AG04449 (cell line): ENCODE measurements around the gene MFSD1.
"Not testable (repeated sequence)": the region's sequence is repeated elsewhere in the genome, so short reads cannot be mapped to it uniquely, and the experiment has no call there.

Experiments used
- CTCF ChIA-PET: fragments of 350-600 bp; formaldehyde crosslinking; extraction: SDS; loops from one replicate; lab custom pipeline; 2021; ENCODE audit warnings: antibody characterized with exemption; lab: Yijun Ruan, JAX
- POLR2A ChIA-PET: fragments of 400-600, 350-600 bp; formaldehyde crosslinking; extraction: SDS; loops from one replicate; lab custom pipeline; 2020; ENCODE audit warnings: antibody characterized with exemption, inconsistent platforms; lab: Yijun Ruan, JAX
- DNase-seq: peaks from one replicate; pipeline ENCODE4 v3.0.0-alpha.2; 2010; ENCODE audit warnings: low read depth, low spot score
- H3K4me3 ChIP-seq: 2 replicates; pipeline ENCODE4 v1.5.1; 2011; ENCODE audit warnings: low read depth, mild to moderate bottlenecking, control low read depth, low read length
- TF ChIP-seq, protein P1 (sequence below): IDR thresholded peaks from one replicate; pipeline ENCODE4 v1.5.1; 2011; ENCODE audit warnings: mild to moderate bottlenecking, moderate library complexity, low read length, control low read depth, inconsistent platforms; ENCODE audit not compliant: insufficient read depth; ENCODE audit errors: missing control alignments

Gene MFSD1

DNA sequence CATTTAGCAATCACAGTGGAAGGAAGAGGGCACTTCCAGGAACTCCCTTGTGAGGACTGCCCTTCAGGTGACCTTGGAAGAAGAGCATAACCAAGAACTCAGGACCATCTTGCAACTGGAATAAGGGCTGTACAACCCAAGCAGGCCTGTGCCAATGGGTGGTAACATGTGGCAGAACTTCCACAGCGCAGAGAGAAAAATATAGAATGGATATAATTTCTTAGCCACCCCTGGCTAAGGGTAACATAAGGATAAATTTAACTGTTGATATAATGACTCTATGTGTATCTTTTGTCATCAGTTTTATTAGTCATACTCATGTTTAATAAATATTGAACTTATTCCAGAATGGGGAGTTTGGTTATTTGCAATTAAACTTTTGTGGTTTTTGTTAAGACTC is 13.4 kb upstream of the MFSD1 start:
- ChIA-PET POLR2A (no interaction called here), CTCF (interaction anchor here (1.2 to 11.0 kb wide), 20 partner anchors 8 to 1182 kb away, joined by 3 to 436 read pairs (median 16); partner anchors contain the start of genes GFM1, LXN and MFSD1)
- TF ChIP-seq, protein P1, sequence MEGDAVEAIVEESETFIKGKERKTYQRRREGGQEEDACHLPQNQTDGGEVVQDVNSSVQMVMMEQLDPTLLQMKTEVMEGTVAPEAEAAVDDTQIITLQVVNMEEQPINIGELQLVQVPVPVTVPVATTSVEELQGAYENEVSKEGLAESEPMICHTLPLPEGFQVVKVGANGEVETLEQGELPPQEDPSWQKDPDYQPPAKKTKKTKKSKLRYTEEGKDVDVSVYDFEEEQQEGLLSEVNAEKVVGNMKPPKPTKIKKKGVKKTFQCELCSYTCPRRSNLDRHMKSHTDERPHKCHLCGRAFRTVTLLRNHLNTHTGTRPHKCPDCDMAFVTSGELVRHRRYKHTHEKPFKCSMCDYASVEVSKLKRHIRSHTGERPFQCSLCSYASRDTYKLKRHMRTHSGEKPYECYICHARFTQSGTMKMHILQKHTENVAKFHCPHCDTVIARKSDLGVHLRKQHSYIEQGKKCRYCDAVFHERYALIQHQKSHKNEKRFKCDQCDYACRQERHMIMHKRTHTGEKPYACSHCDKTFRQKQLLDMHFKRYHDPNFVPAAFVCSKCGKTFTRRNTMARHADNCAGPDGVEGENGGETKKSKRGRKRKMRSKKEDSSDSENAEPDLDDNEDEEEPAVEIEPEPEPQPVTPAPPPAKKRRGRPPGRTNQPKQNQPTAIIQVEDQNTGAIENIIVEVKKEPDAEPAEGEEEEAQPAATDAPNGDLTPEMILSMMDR: no peak
- DNase-seq: no peak
- H3K4me3 ChIP-seq: no peak overlapping the region

DNA sequence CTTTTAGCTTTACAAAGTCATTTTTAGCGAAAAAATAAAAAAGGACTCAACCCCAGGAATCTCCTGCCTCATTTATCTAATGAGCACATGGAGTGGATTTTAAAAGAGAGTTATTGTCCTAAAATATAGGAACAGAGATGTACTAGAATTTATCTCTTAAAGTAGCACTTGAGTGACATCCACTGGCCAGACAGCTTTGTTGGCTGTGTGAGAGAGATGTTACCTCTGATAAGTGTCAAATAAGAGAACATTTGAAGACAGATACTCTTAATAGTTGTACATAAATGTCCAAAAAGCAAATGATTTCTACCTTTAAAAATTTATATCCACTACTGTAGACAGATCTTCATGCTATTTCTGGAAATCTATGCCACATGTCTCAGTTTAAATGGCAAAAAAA is 12.3 kb upstream of the MFSD1 start:
- CTCF ChIA-PET: interaction anchor here (0.7 to 11.0 kb wide), 51 partner anchors 9 to 1256 kb away, joined by 3 to 436 read pairs (median 6); partner anchors contain the start of genes GFM1, LXN, MFSD1 and MLF1
- DNase-seq: no peak
- H3K4me3 ChIP-seq: no peak overlapping the region
- TF ChIP-seq, protein P1: peak; percentile 52
- POLR2A ChIA-PET: interaction anchor here (0.9 kb wide), 1 partner anchor 62 kb away, joined by 4 read pairs; no protein-coding TSS in a partner anchor

DNA sequence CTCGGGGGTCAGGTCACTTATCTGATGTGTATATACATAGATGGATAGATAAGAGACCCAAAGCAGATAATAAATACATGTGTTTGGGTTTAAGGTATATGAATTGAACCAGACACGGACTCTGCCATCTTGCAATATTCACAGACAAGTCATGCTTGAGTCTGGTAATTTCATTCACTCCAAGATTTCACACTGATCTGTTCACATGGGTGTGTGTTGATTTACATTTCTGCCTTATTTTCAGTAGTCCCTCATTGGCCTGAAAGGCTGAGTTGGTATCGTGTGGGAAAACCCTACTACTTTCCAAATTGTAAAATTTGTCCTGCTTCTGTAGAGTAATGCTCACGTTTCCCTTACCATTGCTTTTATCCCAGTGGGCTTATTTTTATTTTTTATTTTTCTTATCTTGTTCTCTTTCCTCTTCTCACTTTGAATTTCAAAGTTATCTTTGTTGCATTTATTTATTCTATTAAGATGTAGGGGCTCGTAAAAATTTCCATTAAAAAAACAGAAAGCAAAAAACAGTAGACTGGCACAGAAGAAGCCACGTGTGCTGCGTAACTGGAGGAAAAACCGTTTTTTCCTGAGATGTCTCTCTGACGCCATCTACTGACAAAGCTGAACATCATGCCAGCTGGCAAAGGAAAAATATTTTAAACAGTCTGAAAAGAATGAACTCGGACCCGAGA is 10.8 kb upstream of the MFSD1 start:
- ChIA-PET POLR2A (interaction anchor here (0.7 to 1.0 kb wide), 3 partner anchors 11 to 131 kb away, joined by 3 to 4 read pairs (median 3); partner anchors contain the start of gene MFSD1), CTCF (interaction anchor here (0.6 to 11.0 kb wide), 33 partner anchors 13 to 1185 kb away, joined by 3 to 436 read pairs (median 6); partner anchors contain the start of genes GFM1, LXN, MFSD1 and MLF1)

GRCh38 chr3:158791590-158791920 is 10.3 kb upstream of the MFSD1 start:
- H3K4me3 ChIP-seq, DNase-seq: not testable (repeated sequence)
- CTCF ChIA-PET: interaction anchor here (0.6 to 11.0 kb wide), 29 partner anchors 13 to 1185 kb away, joined by 3 to 436 read pairs (median 6); partner anchors contain the start of genes GFM1, LXN and MFSD1
- POLR2A ChIA-PET: interaction anchor here (0.7 to 1.0 kb wide), 3 partner anchors 10 to 132 kb away, joined by 3 to 4 read pairs (median 3); partner anchors contain the start of gene MFSD1

More for the DNA sequence above, 10.8 kb upstream of the MFSD1 start:
- TF ChIP-seq, protein P1: peak; percentile 67
- no peak overlapping the region for H3K4me3 ChIP-seq
- DNase-seq: no peak

DNA sequence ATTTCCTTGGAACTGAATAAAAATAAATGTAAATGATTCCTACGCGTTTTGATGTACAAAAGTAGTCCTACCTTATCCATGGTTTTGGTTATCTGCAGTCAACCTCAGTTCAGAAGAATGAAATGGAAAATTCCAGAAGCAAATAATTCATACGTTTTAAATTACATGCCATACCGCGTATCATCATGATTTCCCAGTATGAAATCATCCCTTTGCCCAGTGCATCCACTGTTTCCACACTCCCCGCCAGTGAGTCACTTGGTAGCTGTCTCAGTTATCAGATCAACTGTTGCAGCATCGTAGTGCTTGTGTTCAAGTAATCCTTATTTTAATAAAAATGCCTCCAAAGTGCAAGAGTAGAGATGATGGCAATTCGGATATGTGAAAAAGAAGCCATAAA is 9.1 kb upstream of the MFSD1 start:
- ChIA-PET CTCF (interaction anchor here (0.8 to 11.0 kb wide), 6 partner anchors 9 to 466 kb away, joined by 3 to 358 read pairs (median 5); partner anchors contain the start of gene MFSD1), POLR2A (interaction anchor here (1.4 kb wide), 1 partner anchor 9 kb away, joined by 5 read pairs; the partner anchor contains the start of gene MFSD1)
- H3K4me3 ChIP-seq: no peak overlapping the region
- TF ChIP-seq, protein P1: no peak
- DNase-seq: peak; percentile 87

DNA sequence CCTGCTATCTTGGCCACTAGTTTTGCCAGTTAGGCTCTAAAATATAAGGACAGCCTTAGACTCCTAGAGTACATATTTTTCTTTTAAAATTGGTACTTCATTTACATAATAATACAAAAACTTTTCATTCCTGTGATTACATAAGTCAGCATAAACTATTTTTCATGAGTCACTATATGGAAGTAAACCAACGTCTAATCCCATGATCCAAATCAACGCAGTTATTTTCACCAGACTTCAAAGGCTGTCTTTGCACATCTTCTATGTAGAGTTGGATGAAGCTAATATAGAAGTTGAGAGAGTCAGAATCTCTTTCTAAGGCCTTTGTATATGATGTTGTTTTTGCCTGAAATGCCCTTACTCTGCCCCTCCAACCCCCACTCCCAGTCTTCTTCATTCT is 7.6 kb upstream of the MFSD1 start:
- ChIA-PET POLR2A (no interaction called here), CTCF (interaction anchor here (0.9 to 4.6 kb wide), 9 partner anchors 9 to 466 kb away, joined by 3 to 41 read pairs (median 4); partner anchors contain the start of genes GFM1 and LXN)
- DNase-seq: no peak
- no peak overlapping the region for H3K4me3 ChIP-seq
- TF ChIP-seq, protein P1: no peak
